Measurements from ENCODE around the gene NCKAP5. TPM values are rescaled to one million over a fixed set of nuclear protein-coding genes. Genes with fewer than 3 reads are reported as not detected.

NCKAP5 gene
- total and polyA plus RNA-seq, 10 donors, result 0.39 to 6.0 (median 3.3) TPM

- no peak overlapping the region for H3K27ac ChIP-seq
- no peaks in the 10 kb centered on the region for H3K4me1 ChIP-seq
- no peak for DNase-seq
- TF ChIP-seq POLR2A (IDR thresholded peaks at IDR 0.05) (no peak), POLR2AphosphoS5 (IDR thresholded peaks at IDR 0.05) (no peak)
- TF ChIP-seq, protein P1, sequence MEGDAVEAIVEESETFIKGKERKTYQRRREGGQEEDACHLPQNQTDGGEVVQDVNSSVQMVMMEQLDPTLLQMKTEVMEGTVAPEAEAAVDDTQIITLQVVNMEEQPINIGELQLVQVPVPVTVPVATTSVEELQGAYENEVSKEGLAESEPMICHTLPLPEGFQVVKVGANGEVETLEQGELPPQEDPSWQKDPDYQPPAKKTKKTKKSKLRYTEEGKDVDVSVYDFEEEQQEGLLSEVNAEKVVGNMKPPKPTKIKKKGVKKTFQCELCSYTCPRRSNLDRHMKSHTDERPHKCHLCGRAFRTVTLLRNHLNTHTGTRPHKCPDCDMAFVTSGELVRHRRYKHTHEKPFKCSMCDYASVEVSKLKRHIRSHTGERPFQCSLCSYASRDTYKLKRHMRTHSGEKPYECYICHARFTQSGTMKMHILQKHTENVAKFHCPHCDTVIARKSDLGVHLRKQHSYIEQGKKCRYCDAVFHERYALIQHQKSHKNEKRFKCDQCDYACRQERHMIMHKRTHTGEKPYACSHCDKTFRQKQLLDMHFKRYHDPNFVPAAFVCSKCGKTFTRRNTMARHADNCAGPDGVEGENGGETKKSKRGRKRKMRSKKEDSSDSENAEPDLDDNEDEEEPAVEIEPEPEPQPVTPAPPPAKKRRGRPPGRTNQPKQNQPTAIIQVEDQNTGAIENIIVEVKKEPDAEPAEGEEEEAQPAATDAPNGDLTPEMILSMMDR (IDR thresholded peaks at IDR 0.05 in 8 of 11, conservative IDR thresholded peaks at IDR 0.05 in 3 of 11), result no peak
- H3K36me3 ChIP-seq, result no peaks in the 10 kb centered on the region
- 69 to 81% (median 76%) methylated on average over 7 of the region's 7 CpGs for WGBS, 5 donors
- no peak overlapping the region for H3K4me3 ChIP-seq
- H3K27me3 ChIP-seq (replicated peaks in 1 of 7), result no peaks in the 10 kb centered on the region
- intact Hi-C loops (cut with DNase I; ENCODE audit: low total_unique reads), result no loop called here
- H3K9me3 ChIP-seq, result no peaks in the 10 kb centered on the region
Measured at GRCh38 chr2:133508546-133509165, 59.6 kb downstream of the NCKAP5 start.

GRCh38 chr2:133506996-133507395 is 61.3 kb downstream of the NCKAP5 start:
- no peak for DNase-seq
- no peaks in the 10 kb centered on the region for H3K9me3 ChIP-seq
- no peaks in the 10 kb centered on the region for H3K27me3 ChIP-seq (replicated peaks in 1 of 7)
- intact Hi-C loops (cut with DNase I; ENCODE audit: low total_unique reads), result no loop called here
- TF ChIP-seq POLR2AphosphoS5 (IDR thresholded peaks at IDR 0.05) (no peak), POLR2A (IDR thresholded peaks at IDR 0.05) (no peak)
- TF ChIP-seq, protein P1 (IDR thresholded peaks at IDR 0.05 in 8 of 11, conservative IDR thresholded peaks at IDR 0.05 in 3 of 11), result no peak
- no peak overlapping the region for H3K27ac ChIP-seq
- 68 to 77% (median 74%) methylated on average over 6 of the region's 6 CpGs for WGBS, 5 donors
- H3K4me1 ChIP-seq, result no peaks in the 10 kb centered on the region
- no peak overlapping the region for H3K4me3 ChIP-seq
- no peaks in the 10 kb centered on the region for H3K36me3 ChIP-seq

GRCh38 chr2:133504566-133505505 is 63.4 kb downstream of the NCKAP5 start:
- Histone ChIP-seq H3K4me1 (no peaks in the 10 kb centered on the region), H3K27me3 (replicated peaks in 1 of 7) (no peaks in the 10 kb centered on the region), H3K36me3 (no peaks in the 10 kb centered on the region), H3K4me3 (no peak overlapping the region), H3K9me3 (no peaks in the 10 kb centered on the region), H3K27ac (peak overlapping the region in 1 of 8 donors; percentile 0)
- 54 to 68% (median 60%) methylated on average over 4 of the region's 4 CpGs for WGBS, 5 donors
- no peak for DNase-seq
- intact Hi-C loops (cut with DNase I; ENCODE audit: low total_unique reads), result no loop called here
- no peak for TF ChIP-seq POLR2AphosphoS5 (IDR thresholded peaks at IDR 0.05)
- TF ChIP-seq, protein P1 (IDR thresholded peaks at IDR 0.05 in 8 of 11, conservative IDR thresholded peaks at IDR 0.05 in 3 of 11), result no peak
- no peak for TF ChIP-seq POLR2A (IDR thresholded peaks at IDR 0.05)

DNA sequence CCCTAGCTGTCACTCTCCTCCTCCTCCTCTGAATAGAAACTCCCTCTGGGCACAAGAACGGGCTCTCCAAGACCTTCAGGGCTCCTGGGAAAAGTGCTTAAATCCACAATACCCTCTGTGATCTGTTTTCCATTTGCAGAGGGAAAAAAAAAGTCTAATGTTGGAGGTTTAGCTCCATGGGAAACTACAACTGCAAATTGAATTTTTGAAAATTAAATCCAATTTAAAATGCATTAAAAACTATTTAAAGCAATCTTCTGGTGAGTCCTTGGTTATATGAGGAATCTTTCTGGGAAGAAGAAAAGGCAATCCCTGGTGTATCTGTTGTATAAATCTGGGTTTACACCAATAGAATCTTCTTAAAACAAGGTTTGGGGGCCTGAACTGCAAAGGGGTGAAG is 64.3 kb downstream of the NCKAP5 start:
- 24 to 61% (median 56%) methylated on average over 1 of the region's 1 CpG for WGBS, 5 donors
- intact Hi-C loops (cut with DNase I; ENCODE audit: low total_unique reads), result no loop called here
- H3K27ac ChIP-seq, result no peak overlapping the region
- no peak overlapping the region for H3K4me3 ChIP-seq
- no peak for DNase-seq
- H3K27me3 ChIP-seq (replicated peaks in 1 of 7), result no peaks in the 10 kb centered on the region
- no peaks in the 10 kb centered on the region for H3K4me1 ChIP-seq
- TF ChIP-seq, protein P1 (IDR thresholded peaks at IDR 0.05 in 8 of 11, conservative IDR thresholded peaks at IDR 0.05 in 3 of 11), result no peak
- TF ChIP-seq POLR2AphosphoS5 (IDR thresholded peaks at IDR 0.05), result no peak
- no peak for TF ChIP-seq POLR2A (IDR thresholded peaks at IDR 0.05)
- H3K9me3 ChIP-seq, result no peaks in the 10 kb centered on the region
- H3K36me3 ChIP-seq, result no peaks in the 10 kb centered on the region

Measured in spleen (tissue), 11 donors.